BE2C (cell line): ENCODE data around the gene IPO9.

Experiments
- DNase-seq: peaks from one replicate; pipeline ENCODE4 v3.0.0-alpha.2; 2020
- H3K27me3 ChIP-seq: fragments of 250-450 bp; sonication (Bioruptor Pico); 2 replicates; pipeline ENCODE4 v1.5.1; 2020; ENCODE audit warnings: mild to moderate bottlenecking
- H3K36me3 ChIP-seq: fragments of 250-450 bp; sonication (Bioruptor Pico); 2 replicates; pipeline ENCODE4 v1.5.1; 2020; ENCODE audit warnings: mild to moderate bottlenecking
- H3K4me1 ChIP-seq: fragments of 250-450 bp; sonication (Bioruptor Pico); 2 replicates; pipeline ENCODE4 v1.5.1; 2020
- H3K4me3 ChIP-seq: 2 replicates; pipeline ENCODE4 v1.5.1; 2011; ENCODE audit warnings: low read depth, low read length
- H3K9me3 ChIP-seq: fragments of 250-450 bp; sonication (Bioruptor Pico); 2 replicates; pipeline ENCODE4 v1.5.1; 2020
- TF ChIP-seq, protein P1 (sequence below): IDR thresholded peaks from 2 replicates; pipeline ENCODE4 v1.5.1; 2012; ENCODE audit warnings: mild to moderate bottlenecking, low read depth, low read length

The IPO9 gene

DNA sequence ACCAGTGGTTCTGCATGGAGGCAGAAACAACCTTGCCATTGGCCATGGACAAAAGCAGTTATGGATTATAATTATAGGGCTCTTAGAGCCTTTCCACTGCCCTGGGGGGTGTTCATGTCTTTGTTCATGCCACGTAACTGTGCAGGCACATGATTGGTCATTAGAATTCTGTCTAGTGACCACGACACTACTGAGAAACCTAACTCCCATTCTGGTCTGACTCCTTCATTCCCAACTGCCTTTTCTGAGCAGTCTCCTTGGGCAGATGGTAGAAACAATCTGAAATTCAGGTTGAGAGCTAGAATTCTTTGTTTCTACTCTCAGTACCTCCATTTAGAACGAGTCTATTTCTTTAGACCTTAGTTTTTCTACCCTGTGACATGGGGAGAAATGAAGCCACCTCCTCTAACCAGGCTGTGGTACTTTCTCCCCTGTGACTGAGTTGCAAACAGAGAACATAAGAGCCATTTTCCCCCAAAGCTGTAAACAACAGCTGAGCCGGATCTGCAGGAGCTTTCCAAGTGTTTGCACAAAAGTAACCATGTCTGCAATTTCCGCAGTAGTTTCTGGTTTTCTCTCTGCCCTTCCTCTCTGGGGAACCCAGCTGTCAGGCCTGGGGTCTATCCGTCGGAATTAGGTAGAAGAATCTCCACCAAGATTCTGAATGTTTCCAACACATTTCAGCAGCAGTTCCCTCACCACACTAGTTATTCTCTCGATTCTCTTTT lies 37.7 kb upstream of the IPO9 start:
- Histone ChIP-seq H3K27me3 (no peaks in the 10 kb centered on the region), H3K4me1 (no peaks in the 10 kb centered on the region), H3K4me3 (no peak overlapping the region), H3K9me3 (no peaks in the 10 kb centered on the region), H3K36me3 (peaks cover 6% of the 10 kb centered on the region; the same call in 1 of the 2 replicates)
- TF ChIP-seq, protein P1, sequence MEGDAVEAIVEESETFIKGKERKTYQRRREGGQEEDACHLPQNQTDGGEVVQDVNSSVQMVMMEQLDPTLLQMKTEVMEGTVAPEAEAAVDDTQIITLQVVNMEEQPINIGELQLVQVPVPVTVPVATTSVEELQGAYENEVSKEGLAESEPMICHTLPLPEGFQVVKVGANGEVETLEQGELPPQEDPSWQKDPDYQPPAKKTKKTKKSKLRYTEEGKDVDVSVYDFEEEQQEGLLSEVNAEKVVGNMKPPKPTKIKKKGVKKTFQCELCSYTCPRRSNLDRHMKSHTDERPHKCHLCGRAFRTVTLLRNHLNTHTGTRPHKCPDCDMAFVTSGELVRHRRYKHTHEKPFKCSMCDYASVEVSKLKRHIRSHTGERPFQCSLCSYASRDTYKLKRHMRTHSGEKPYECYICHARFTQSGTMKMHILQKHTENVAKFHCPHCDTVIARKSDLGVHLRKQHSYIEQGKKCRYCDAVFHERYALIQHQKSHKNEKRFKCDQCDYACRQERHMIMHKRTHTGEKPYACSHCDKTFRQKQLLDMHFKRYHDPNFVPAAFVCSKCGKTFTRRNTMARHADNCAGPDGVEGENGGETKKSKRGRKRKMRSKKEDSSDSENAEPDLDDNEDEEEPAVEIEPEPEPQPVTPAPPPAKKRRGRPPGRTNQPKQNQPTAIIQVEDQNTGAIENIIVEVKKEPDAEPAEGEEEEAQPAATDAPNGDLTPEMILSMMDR, result no peak
- DNase-seq, result no peak

DNA sequence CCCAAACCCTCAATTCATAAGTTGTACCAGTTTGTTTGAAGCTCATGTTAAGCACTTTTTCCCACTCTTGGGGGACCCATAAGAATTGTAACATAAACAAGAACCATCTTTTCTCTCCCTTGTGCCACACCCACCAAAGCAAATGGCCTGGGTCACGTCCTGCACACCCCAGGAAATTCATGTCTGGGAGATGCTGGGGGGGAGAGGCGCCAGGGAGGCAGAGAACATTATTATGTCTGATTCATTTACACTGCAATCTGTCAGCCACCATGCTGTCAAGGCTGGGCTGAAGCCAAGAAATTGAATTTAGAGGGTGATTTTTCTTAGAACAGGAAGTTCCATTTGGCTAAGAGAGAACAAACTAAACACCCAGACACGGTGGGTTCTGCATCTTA lies 37.2 kb upstream of the IPO9 start:
- Histone ChIP-seq H3K36me3 (peaks cover 6% of the 10 kb centered on the region; the same call in 1 of the 2 replicates), H3K4me1 (no peaks in the 10 kb centered on the region), H3K27me3 (no peaks in the 10 kb centered on the region), H3K4me3 (no peak overlapping the region), H3K9me3 (no peaks in the 10 kb centered on the region)
- no peak for DNase-seq
- TF ChIP-seq, protein P1, result no peak

DNA sequence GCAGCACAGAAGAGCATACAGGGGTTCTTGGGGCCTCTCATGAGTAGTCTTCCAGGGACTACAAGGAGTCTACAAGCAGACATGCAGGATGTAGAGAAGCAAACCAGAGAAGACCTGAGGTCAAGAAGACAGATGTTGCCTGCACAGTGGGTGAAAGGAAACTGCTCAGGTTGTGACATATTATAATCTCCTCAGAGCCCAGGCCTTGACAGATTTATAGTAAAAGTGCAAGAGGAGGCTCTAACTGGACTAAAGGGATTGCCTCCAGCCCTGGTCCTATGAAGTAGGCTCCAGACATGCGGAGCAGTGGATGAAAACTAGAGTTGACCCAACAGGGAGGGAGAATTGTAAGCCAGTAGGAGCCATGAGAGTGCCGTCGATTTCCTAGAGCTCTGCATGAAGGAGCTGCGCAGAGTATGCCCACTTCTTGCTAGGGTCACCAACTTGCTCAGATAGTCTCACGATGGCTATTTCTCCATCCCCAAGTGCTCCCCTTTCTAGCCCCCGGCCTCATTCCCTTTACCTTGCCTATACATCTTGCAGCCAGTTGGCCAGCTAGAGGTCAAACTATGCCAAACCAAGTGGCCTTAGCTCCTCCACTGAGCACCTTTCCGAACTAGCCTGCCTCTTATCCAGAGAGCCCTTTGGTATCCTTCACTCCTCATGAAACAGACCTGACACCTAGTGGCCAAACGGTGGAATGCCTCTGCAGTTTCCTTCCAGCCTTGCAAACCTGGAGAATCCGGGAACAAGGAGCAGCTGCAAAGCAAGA lies 36.2 kb upstream of the IPO9 start:
- DNase-seq, result peak; percentile 76
- Histone ChIP-seq H3K4me3 (no peak overlapping the region), H3K27me3 (no peaks in the 10 kb centered on the region), H3K9me3 (no peaks in the 10 kb centered on the region), H3K36me3 (peaks cover 6% of the 10 kb centered on the region), H3K4me1 (no peaks in the 10 kb centered on the region)
- TF ChIP-seq, protein P1, result peak; percentile 100

DNA sequence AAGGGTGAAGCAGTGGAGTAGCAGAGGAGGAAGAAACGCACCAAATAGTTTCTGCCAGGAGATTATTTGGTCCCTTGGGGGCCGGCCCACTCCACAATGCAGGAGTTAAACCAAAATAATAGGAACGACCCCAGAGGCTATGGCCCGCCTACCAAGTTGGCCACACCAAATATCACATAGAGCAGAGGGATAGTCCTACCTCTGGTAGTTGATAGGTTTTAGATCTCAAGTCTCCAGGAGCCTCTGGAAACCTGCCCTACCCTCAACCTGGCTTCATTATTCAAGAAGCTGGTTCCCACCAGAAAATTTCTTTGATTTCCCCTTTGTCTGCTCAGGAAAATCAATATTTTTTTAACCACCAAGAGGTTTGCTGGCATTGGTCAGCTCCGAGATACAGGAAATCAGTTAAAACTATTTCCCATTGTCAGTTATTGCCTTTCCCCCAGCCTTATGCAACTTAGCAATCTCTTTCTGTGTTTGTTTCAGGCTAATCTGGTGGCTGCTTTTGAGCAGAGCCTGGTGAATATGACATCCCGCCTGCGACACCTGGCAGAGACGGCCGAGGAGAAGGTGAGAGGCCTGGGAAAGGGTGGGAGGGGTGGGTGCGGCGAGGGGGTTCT lies 35.5 kb upstream of the IPO9 start:
- no peak overlapping the region for H3K4me3 ChIP-seq
- no peaks in the 10 kb centered on the region for H3K9me3 ChIP-seq
- TF ChIP-seq, protein P1, result no peak
- no peaks in the 10 kb centered on the region for H3K4me1 ChIP-seq
- H3K27me3 ChIP-seq, result no peaks in the 10 kb centered on the region
- H3K36me3 ChIP-seq, result peaks cover 6% of the 10 kb centered on the region
- DNase-seq, result no peak

DNA sequence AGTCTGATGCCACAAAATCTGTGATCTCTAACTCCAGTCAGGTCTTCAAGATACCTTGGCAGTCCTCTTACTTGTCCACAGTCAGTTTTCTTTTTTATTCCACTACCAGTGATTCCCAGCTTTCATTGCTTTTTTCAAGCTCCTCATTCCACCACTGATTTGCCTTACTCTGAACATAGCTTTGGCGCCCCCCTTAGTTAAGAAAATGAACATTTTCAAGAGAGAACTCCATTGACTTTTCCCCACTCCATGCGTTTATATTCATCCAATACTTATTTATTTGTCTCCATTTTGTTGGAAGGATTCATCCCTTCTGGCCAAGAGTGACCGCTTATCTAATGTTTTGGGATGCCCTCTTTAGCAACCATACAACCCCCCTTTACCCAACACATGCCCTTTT lies 33.9 kb upstream of the IPO9 start:
- Histone ChIP-seq H3K27me3 (no peaks in the 10 kb centered on the region), H3K4me3 (no peak overlapping the region), H3K9me3 (no peaks in the 10 kb centered on the region), H3K4me1 (no peaks in the 10 kb centered on the region), H3K36me3 (peaks cover 6% of the 10 kb centered on the region)
- TF ChIP-seq, protein P1, result peak; percentile 57
- DNase-seq, result no peak
